Body of pancreas (tissue), 4 donors: ENCODE results near the gene TCEANC. TPM values are rescaled to one million over a fixed set of nuclear protein-coding genes. Genes with fewer than 3 reads are reported as not detected.

Experiments used
- ATAC-seq: fragments of 150-250 bp; one replicate; pipeline ENCODE4 v1.9.1; 2016
- DNase-seq, 4 donors: peaks; one replicate each; pipeline ENCODE4 v3.0.0-alpha.2; 2019
- H3K27ac ChIP-seq, 4 donors: fragments of 200-600 bp; sonication (generic); 1 replicate in 3 of 4; 2 replicates in 1 of 4; pipeline versions ENCODE4 v1.5.1 to v1.6.1; 2016 to 2019; ENCODE audit warnings: mild to moderate bottlenecking in 1 of 4, mixed read lengths in 1 of 4, moderate library complexity in 1 of 4
- H3K27me3 ChIP-seq, 2 donors: fragments of 200-600 bp; sonication (generic); one replicate each; pipeline ENCODE4 v1.6.0; 2016; ENCODE audit warnings: mild to moderate bottlenecking in 1 of 2
- H3K36me3 ChIP-seq, 2 donors: fragments of 200-600 bp; sonication (generic); replicated peaks in 1 of 2; 2 replicates each; pipeline ENCODE4 v1.5.1; 2016; ENCODE audit warnings: low read depth in 2 of 2; ENCODE audit not compliant: insufficient read depth in 1 of 2
- H3K4me1 ChIP-seq: fragments of 200-600 bp; sonication (generic); one replicate; pipeline ENCODE4 v1.6.0; 2016
- H3K4me3 ChIP-seq, 2 donors: fragments of 200-600 bp; sonication (generic); 1 replicate in 1 of 2; 2 replicates in 1 of 2; pipeline ENCODE4 v1.5.1; 2016 to 2019
- H3K9me3 ChIP-seq, 3 donors: fragments of 200-600 bp; sonication (generic); 1 replicate in 2 of 3; 2 replicates in 1 of 3; pipeline ENCODE4 v1.5.1; 2016
- CTCF ChIP-seq, 7 experiments: fragments of 450-650 bp in 4 of 7; fragments of 200-600 bp in 3 of 7; sonication (generic) in 3 of 7; IDR thresholded peaks; one replicate each; pipeline ENCODE4 v1.5.1; 2016 to 2019; ENCODE audit warnings: antibody characterized with exemption in 7 of 7
- POLR2A ChIP-seq, 3 donors: fragments of 450-650 bp; IDR thresholded peaks; one replicate each; pipeline ENCODE4 v1.6.1; 2016; ENCODE audit warnings: antibody characterized with exemption in 3 of 3, mild to moderate bottlenecking in 2 of 3
- WGBS, 2 donors: methylation state at CpG; one replicate each; pipeline ENCODE4 v1.1.5; 2017; 5-methylcytosine and 5-hydroxymethylcytosine counted together
- intact Hi-C: fragments of 100-400 bp; cut with DNase I; formaldehyde crosslinking; loops from one replicate; pipeline ENCODE4 v1.15.1; 2023
- total RNA-seq, 2 donors: library from RNA; depleted of rRNA; stranded (reverse); fragments of >200 nt; gene quantifications; one replicate each; pipeline ENCODE4 v1.1.0, GENCODE V29; 2016

The TCEANC gene
- total RNA-seq, 2 donors from 2014 or later = 3.1 to 5.3 TPM

GRCh38 chrX:13692771-13693231, 39.9 kb downstream of the TCEANC start:
- Histone ChIP-seq H3K4me1 (peaks cover 48% of the 10 kb centered on the region), H3K4me3 (no peak overlapping the region), H3K9me3 (no peaks in the 10 kb centered on the region), H3K36me3 (no peaks in the 10 kb centered on the region), H3K27me3 (no peaks in the 10 kb centered on the region), H3K27ac (peak overlapping the region in 3 of 4 donors; percentile 58 to 99 (median 66))
- 13 to 15% methylated on average over 4 to 5 of the region's 5 CpGs for WGBS, 2 donors
- ATAC-seq (no peak), DNase-seq (no peak)
- TF ChIP-seq POLR2A (IDR thresholded peaks at IDR 0.05) = no peak
- TF ChIP-seq CTCF (IDR thresholded peaks at IDR 0.05) = no peak
- intact Hi-C loops = no loop called here

- intact Hi-C loops = no loop called here
- 21 to 33% methylated on average over 7 of the region's 7 CpGs for WGBS, 2 donors
- peak overlapping the region in 3 of 4 donors; percentile 58 to 99 (median 66) for H3K27ac ChIP-seq
- H3K36me3 ChIP-seq = no peaks in the 10 kb centered on the region
- H3K27me3 ChIP-seq = no peaks in the 10 kb centered on the region
- H3K4me3 ChIP-seq = no peak overlapping the region
- no peaks in the 10 kb centered on the region for H3K9me3 ChIP-seq
- TF ChIP-seq CTCF (IDR thresholded peaks at IDR 0.05) (no peak), POLR2A (IDR thresholded peaks at IDR 0.05) (no peak)
- DNase-seq (peak; percentile 30 to 45 (median 36)), ATAC-seq (peak; percentile 13)
- H3K4me1 ChIP-seq = peaks cover 51% of the 10 kb centered on the region
Measured at GRCh38 chrX:13693341-13693961, 40.5 kb downstream of the TCEANC start.

- H3K27me3 ChIP-seq = no peaks in the 10 kb centered on the region
- H3K9me3 ChIP-seq = no peaks in the 10 kb centered on the region
- H3K36me3 ChIP-seq = no peaks in the 10 kb centered on the region
- H3K4me3 ChIP-seq = no peak overlapping the region
- TF ChIP-seq CTCF (IDR thresholded peaks at IDR 0.05) (no peak), POLR2A (IDR thresholded peaks at IDR 0.05) (no peak)
- H3K4me1 ChIP-seq = peaks cover 60% of the 10 kb centered on the region
- ATAC-seq (no peak), DNase-seq (no peak)
- intact Hi-C loops = no loop called here
- H3K27ac ChIP-seq = peak overlapping the region in 1 of 4 donors; percentile 99
- 58 to 65% methylated on average over 1 to 2 of the region's 2 CpGs for WGBS, 2 donors
Measured at GRCh38 chrX:13694359-13694758, 41.4 kb downstream of the TCEANC start.

GRCh38 chrX:13694983-13695382, 42.0 kb downstream of the TCEANC start:
- no peaks in the 10 kb centered on the region for H3K36me3 ChIP-seq
- TF ChIP-seq POLR2A (IDR thresholded peaks at IDR 0.05) (no peak), CTCF (IDR thresholded peaks at IDR 0.05) (no peak)
- H3K27me3 ChIP-seq = no peaks in the 10 kb centered on the region
- H3K27ac ChIP-seq = peak overlapping the region in 1 of 4 donors; percentile 25
- WGBS, 2 donors = 40 to 58% methylated on average over 6 to 8 of the region's 8 CpGs
- H3K4me1 ChIP-seq = peaks cover 64% of the 10 kb centered on the region
- no peak overlapping the region for H3K4me3 ChIP-seq
- no peaks in the 10 kb centered on the region for H3K9me3 ChIP-seq
- intact Hi-C loops = no loop called here
- ATAC-seq = no peak
- no peak for DNase-seq

GRCh38 chrX:13695601-13696115, 42.7 kb downstream of the TCEANC start:
- Histone ChIP-seq H3K36me3 (no peaks in the 10 kb centered on the region), H3K27me3 (no peaks in the 10 kb centered on the region), H3K27ac (peak overlapping the region in 1 of 4 donors; percentile 25), H3K4me1 (peaks cover 71% of the 10 kb centered on the region), H3K4me3 (no peak overlapping the region), H3K9me3 (no peaks in the 10 kb centered on the region)
- intact Hi-C loops = no loop called here
- no peak for TF ChIP-seq POLR2A (IDR thresholded peaks at IDR 0.05)
- no peak for TF ChIP-seq CTCF (IDR thresholded peaks at IDR 0.05)
- no peak for DNase-seq
- WGBS, 2 donors = 73 to 82% methylated on average over 4 of the region's 4 CpGs
- no peak for ATAC-seq
